Measurements from ENCODE around the gene EPN3. TPM values are rescaled to one million over a fixed set of nuclear protein-coding genes. Genes with fewer than 3 reads are reported as not detected.

The EPN3 gene
- total RNA-seq, 4 donors from 2014 or later, result not detected

- Histone ChIP-seq H3K36me3 (peaks cover 12 to 41% (median 33%) of the 10 kb centered on the region in 4 donors), H3K4me3 (no peak overlapping the region), H3K27me3 (no peaks in the 10 kb centered on the region), H3K27ac (replicated peaks in 1 of 4) (no peak overlapping the region), H3K4me1 (no peaks in the 10 kb centered on the region), H3K9me3 (no peaks in the 10 kb centered on the region)
- intact Hi-C loops (cut with DNase I), result loop anchor here (10.0 kb wide), 1 partner anchor 356 kb away; no protein-coding TSS in a partner anchor
- TF ChIP-seq EP300 (IDR thresholded peaks at IDR 0.05) (no peak), POLR2AphosphoS5 (IDR thresholded peaks at IDR 0.05) (no peak), POLR2A (IDR thresholded peaks at IDR 0.05; ENCODE audit: low read depth) (no peak), CTCF (IDR thresholded peaks at IDR 0.05) (no peak)
- DNase-seq (ENCODE audit: extremely low spot score), result no peak
- WGBS, result 93% methylated on average over 2 of the region's 2 CpGs
These were observed 43.7 kb upstream of the EPN3 start for GRCh38 chr17:50488880-50489279.

- no peak overlapping the region for H3K4me3 ChIP-seq
- WGBS, result 69% methylated on average over 1 of the region's 1 CpG
- no peaks in the 10 kb centered on the region for H3K4me1 ChIP-seq
- no peak for DNase-seq (ENCODE audit: extremely low spot score)
- TF ChIP-seq CTCF (IDR thresholded peaks at IDR 0.05), result no peak
- H3K27ac ChIP-seq (replicated peaks in 1 of 4), result no peak overlapping the region
- peaks cover 0 to 15% (median 9%) of the 10 kb centered on the region in 4 donors for H3K36me3 ChIP-seq
- intact Hi-C loops (cut with DNase I), result no loop called here
- no peaks in the 10 kb centered on the region for H3K9me3 ChIP-seq
- H3K27me3 ChIP-seq, result no peaks in the 10 kb centered on the region
These were observed 41.0 kb upstream of the EPN3 start for GRCh38 chr17:50491505-50491904.

- TF ChIP-seq POLR2AphosphoS5 (IDR thresholded peaks at IDR 0.05), result no peak
- TF ChIP-seq EP300 (IDR thresholded peaks at IDR 0.05), result no peak
- no peak for TF ChIP-seq CTCF (IDR thresholded peaks at IDR 0.05)
- TF ChIP-seq POLR2A (IDR thresholded peaks at IDR 0.05; ENCODE audit: low read depth), result no peak
- Histone ChIP-seq H3K4me1 (no peaks in the 10 kb centered on the region), H3K27ac (replicated peaks in 1 of 4) (no peak overlapping the region), H3K4me3 (no peak overlapping the region), H3K9me3 (no peaks in the 10 kb centered on the region), H3K36me3 (peaks cover 0 to 9% (median 3%) of the 10 kb centered on the region in 4 donors), H3K27me3 (no peaks in the 10 kb centered on the region)
- DNase-seq (ENCODE audit: extremely low spot score), result no peak
- intact Hi-C loops (cut with DNase I), result no loop called here
- 90% methylated on average over 8 of the region's 8 CpGs for WGBS
These were observed 40.3 kb upstream of the EPN3 start for GRCh38 chr17:50492214-50492613.

GRCh38 chr17:50493744-50494143 is 38.8 kb upstream of the EPN3 start:
- intact Hi-C loops (cut with DNase I), result no loop called here
- H3K36me3 ChIP-seq, result no peaks in the 10 kb centered on the region
- no peak for DNase-seq (ENCODE audit: extremely low spot score)
- TF ChIP-seq CTCF (IDR thresholded peaks at IDR 0.05) (no peak), POLR2AphosphoS5 (IDR thresholded peaks at IDR 0.05) (no peak), EP300 (IDR thresholded peaks at IDR 0.05) (no peak), POLR2A (IDR thresholded peaks at IDR 0.05; ENCODE audit: low read depth) (no peak)
- no peaks in the 10 kb centered on the region for H3K27me3 ChIP-seq
- WGBS, result 46% methylated on average over 3 of the region's 3 CpGs
- no peaks in the 10 kb centered on the region for H3K9me3 ChIP-seq
- H3K4me1 ChIP-seq, result no peaks in the 10 kb centered on the region
- no peak overlapping the region for H3K27ac ChIP-seq (replicated peaks in 1 of 4)
- H3K4me3 ChIP-seq, result no peak overlapping the region

GRCh38 chr17:50495217-50495823 is 37.2 kb upstream of the EPN3 start:
- no peak for DNase-seq (ENCODE audit: extremely low spot score)
- no peak overlapping the region for H3K4me3 ChIP-seq

More at GRCh38 chr17:50495217-50495823, 37.2 kb upstream of the EPN3 start:
- no peak overlapping the region for H3K27ac ChIP-seq (replicated peaks in 1 of 4)
- intact Hi-C loops (cut with DNase I), result no loop called here
- no peaks in the 10 kb centered on the region for H3K4me1 ChIP-seq
- no peaks in the 10 kb centered on the region for H3K27me3 ChIP-seq
- WGBS, result 95% methylated on average over 8 of the region's 8 CpGs
- H3K9me3 ChIP-seq, result no peaks in the 10 kb centered on the region
- no peaks in the 10 kb centered on the region for H3K36me3 ChIP-seq
- no peak for TF ChIP-seq POLR2A (IDR thresholded peaks at IDR 0.05; ENCODE audit: low read depth)
- TF ChIP-seq CTCF (IDR thresholded peaks at IDR 0.05), result no peak
- TF ChIP-seq POLR2AphosphoS5 (IDR thresholded peaks at IDR 0.05), result no peak
- TF ChIP-seq EP300 (IDR thresholded peaks at IDR 0.05), result no peak
